GM18519 (cell line): ENCODE measurements around the gene MKS1.

Experiments
- ATAC-seq: cut with Tn5 transposase; IDR thresholded peaks from one replicate; pipeline ENCODE4 v1.9.1; 2021; ENCODE audit warnings: mild to moderate bottlenecking, moderate library complexity; ENCODE audit not compliant: unreplicated experiment, low FRiP score

Gene MKS1

DNA sequence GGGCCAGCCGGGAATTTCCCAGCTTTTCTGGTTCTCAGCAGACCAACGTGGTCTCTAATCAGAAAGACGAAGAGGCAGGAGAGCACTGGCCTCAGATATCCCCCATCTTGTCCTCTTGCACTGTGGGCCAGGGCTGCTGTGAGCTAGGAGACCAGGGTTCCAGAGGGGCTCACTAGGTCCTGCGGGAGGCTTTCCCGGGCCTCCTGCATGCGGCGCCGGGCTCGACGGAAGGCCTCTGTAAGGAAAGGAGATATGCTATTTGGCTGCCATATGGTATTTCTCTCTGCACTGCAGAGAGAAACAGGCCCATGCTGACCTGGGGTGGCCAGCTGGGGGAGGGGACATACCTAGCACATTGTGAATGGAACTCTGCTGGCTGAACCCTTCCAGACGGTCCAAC lies 13.1 kb downstream of the MKS1 start:
- ATAC-seq = no peak

DNA sequence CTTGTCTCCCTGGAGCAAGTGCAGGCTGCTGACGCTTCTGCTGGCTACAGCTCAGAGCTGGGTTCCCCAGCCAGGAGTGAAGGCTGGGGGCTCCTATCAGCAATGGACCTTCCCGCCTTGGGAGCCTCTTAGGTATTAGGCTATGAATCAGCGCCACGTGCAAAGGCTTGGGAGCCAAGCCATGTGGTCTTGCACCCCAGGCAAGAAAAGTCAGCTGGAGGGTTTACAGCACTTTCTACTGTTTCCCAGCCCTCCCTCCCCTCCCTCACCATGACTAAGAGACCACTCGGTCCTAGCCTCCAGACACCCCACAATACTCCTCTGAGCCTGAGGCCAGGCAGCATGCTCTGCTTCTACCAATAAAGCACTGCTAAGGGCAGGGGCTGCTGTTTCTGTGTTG lies 14.3 kb downstream of the MKS1 start:
- ATAC-seq = no peak

DNA sequence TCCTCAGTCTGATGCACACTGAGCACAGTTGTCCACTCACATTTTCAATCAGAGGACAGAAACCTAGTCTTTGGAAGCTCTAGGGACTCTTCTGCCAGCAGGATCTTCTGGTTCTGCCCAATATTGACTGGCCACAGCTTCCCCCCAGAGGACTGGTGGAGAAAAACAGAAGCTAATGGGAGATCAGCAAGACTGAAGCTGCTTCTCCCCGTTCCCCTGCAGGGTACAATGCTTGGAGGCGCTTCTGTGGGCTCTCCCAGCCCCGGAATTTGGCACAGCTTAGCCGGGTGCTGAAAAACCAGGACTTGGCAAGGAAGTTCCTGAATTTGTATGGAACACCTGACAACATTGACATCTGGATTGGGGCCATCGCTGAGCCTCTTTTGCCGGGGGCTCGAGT lies 16.2 kb downstream of the MKS1 start:
- ATAC-seq = no peak

DNA sequence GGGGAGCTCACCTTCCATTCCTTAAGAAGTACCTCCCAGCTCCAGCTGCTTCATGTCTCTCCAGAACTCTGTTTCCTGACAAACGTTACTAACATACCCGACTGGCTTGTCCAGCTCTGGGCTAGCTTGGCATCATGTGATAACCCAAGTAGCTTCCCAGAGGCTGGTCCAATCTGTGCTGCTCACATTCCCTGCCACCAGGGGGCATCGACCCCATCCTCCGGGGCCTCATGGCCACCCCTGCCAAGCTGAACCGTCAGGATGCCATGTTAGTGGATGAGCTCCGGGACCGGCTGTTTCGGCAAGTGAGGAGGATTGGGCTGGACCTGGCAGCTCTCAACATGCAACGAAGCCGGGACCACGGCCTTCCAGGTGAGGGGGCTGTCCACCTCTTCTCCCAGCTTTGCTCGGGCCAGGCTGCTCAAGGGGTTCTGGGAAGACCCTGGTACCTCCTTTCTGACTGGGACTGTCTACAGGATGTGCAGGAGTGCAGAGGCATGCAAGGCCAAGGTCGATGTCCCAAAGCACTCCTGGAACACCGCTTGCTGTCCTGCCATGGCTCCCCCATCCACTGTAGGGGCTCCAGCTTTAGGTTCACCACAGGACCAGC lies 18.9 kb downstream of the MKS1 start:
- no peak for ATAC-seq

DNA sequence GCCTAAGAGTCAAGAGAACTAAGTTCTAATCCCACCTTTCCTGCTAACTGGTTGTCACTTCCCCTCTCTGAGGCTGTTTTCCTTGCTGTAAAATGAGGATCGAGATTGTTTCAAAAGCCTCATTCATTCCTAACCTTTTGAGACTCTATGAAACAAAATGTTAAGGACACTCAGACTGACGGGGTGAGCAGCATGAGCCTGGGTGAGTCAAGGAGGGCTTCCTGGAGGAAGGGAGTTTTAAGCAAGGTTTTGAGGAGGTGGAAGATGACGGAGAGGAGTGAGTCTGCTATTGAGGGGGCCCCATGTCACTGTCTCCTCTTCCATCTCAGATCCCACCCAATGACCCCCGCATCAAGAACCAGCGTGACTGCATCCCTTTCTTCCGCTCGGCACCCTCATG lies 22.4 kb downstream of the MKS1 start:
- ATAC-seq = no peak

DNA sequence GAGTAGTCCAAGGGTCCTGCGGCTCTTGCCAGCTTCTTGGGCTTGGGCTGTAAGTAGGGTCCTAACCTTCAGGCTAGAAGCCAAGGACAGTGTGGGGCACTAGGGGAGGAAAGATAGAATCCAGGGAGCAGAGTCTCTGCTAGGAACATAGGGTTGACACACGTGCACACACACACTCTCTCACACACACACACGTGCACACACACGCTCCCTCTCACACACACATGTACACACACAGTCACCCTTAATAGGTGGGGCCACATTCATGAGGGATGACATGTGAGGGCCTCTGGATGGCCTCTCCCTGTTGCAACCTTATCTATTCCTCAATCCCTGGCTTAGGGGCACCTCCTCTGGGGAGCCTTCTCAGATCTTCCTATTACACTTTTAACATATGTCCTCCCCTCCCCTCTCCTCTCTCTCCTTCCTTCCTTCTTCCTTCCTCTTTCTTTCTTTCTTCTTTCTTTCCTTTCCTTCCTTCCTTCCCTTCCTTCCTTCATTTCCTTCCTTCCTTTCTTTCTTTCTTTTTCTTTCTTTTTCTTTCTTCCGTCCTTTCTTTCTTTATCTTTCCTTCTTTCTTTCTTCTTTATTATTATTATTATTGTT lies 23.4 kb downstream of the MKS1 start:
- ATAC-seq = no peak

DNA sequence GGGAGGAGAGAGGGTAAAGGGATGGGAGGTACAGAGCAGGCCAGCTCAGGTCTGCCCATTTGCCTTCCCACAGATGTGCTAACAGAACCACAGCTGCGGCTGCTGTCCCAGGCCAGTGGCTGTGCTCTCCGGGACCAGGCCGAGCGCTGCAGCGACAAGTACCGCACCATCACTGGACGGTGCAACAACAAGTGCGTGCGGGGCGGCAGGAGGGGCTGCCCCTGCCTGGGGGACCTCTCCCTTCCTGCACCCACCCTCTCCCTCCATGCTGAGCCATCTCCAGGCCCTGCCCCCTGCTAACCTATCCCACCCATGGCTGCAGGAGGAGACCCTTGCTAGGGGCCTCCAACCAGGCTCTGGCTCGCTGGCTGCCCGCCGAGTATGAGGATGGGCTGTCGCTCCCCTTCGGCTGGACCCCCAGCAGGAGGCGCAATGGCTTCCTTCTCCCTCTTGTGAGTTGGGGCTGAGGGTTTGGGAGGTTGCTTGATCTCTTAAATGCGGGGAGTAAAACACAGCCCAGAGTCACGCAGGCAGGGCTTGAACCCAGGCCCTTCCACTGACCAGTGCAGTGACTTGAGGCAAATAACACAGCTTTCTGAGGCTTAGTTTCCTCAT lies 25.3 kb downstream of the MKS1 start:
- ATAC-seq = no peak

DNA sequence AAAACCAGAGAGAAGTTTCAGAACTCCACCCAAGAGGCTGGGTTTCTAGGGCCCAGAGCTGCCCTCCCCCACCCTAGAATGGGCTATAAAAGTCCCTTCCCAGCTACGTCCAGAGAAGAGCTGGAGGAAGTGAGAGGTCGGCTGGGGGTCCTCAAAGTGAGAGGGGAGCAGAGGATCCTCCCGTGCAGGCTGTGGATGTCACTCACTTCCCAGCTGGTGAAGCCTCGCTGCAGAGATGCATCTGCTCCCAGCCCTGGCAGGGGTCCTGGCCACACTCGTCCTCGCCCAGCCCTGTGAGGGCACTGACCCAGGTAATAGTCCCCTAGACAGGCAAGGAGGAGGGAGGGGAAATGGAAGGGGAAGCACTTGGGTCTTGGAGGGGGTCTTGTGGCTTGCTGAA lies 26.4 kb downstream of the MKS1 start, which contains the start of gene EPX:
EPX (plus strand) TSS at position 115 of the 400 bp plus-strand sequence; CDS start at position 236, 121 bp downstream.
- ATAC-seq = no peak

DNA sequence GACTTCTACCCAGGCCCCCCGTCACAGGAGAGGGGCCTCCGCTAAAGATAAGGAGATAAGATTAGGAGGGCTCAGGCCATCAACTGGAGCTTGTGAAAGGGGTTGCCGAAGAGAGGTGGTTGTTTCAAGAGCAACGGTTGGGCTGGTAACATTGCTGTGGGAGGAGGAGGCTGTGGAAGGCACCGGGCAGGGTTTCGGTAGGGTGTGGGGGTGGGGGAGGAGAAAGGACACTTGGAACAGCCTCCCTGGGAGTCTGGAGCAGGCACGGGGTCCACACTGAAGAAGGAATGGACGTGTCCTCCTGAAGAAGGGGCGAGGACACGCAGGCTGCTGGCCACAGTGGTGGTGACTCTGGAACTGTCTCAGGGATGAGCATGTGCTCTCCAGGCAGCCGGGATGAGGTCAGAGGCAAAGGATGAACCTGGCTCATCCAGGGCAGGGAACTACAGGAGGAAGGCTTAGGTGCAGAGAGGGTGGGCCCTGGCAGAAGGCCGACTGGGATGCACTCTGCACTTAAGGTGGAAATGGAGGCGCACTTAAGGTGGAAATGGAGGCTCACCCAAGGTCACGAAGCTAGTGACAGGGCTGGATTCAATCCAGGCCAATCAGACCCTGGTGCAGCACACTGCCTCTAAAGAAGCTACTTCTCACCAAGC lies 27.7 kb downstream of the MKS1 start:
- ATAC-seq = no peak

DNA sequence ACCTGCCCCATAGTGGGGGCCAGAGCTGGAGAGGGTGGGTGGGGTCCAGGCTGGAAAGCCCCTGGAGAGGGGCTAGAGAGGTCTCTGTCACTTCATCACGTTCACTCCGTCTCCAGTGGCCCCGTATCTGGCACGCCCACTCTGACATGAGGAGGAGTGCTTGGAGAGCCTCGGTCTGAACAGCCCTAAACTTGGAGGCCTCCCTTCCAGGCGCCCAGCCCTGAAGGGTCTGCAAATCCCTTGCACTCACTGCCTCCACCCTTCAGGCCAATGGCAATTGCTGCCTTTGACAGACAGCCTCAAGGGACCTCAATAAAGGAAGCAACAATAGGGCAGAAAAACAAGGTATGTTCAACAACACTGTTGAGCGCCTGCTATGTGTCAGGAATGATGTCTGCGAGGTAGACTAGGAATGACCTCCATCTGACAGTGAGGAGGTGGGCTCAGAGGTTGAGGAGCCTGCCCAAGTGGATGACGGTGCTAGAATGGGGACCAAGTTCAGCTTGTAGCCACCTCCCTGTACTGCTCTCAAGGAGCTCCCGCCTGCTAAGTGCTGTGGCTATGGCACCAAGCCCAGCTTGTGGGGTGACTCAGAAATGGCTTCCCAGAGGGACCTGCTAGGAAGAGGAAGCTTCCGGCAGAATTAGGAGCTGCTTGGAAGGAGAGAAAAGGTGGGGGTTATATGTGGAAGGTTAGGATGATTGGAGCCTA lies 29.5 kb downstream of the MKS1 start:
- ATAC-seq = no peak

DNA sequence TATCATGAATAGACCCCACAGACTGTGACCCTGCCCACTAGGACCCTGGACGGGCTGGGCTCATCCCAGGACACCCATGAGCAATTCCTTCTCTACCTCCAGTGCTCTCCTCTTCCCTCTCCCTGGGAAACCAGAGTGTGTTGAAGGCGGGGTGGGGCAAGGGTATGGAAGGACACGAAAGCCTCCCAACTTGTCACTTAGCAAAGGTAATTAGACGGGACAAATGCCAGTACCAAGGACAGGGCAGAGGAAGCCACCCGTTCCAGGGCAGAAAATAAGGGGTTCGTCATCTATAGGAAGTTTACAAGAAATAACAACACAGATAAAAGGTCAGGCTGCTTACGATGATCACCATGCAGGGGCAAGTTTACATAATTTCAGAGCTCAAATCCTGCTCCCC lies 31.4 kb downstream of the MKS1 start:
- no peak for ATAC-seq

DNA sequence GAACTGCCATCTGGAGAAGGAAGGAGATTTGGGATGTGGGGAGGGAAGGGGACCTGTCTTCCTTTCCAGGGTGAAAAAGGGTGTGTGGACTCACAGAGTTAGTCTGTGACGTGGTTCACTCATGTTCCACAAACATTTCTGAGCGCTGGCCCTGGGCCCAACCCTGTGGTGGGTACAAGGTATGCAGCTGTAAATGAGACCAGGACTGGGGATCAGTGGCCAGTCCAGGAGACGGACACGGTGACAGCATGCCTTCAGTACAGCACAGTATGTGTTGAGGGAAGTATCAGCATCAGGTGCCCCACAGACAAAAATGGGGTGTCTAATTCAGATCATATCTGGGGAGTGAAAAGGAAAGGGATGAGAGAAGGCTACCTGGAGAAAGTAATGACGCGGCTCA lies 32.0 kb downstream of the MKS1 start:
- ATAC-seq = no peak

DNA sequence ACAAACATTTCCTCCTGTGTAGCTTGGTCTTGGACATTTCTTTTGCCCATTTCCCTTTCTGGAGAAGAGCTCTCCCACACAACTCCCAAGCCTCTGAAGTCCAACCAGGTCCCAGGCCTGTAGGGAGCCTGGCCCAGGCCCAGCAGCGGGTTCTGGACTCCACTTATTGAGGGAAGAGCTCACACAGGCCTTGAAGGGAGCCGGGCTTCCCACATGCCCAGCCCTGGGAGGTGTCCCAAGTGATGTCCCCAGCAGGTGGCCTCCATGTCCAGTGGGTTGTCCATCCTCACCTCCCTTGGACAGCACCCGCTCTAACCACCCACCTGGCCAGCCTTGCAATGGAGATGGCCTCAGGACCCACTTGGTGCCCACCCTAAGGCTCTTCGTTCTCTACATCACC lies 32.5 kb downstream of the MKS1 start:
- ATAC-seq = no peak

DNA sequence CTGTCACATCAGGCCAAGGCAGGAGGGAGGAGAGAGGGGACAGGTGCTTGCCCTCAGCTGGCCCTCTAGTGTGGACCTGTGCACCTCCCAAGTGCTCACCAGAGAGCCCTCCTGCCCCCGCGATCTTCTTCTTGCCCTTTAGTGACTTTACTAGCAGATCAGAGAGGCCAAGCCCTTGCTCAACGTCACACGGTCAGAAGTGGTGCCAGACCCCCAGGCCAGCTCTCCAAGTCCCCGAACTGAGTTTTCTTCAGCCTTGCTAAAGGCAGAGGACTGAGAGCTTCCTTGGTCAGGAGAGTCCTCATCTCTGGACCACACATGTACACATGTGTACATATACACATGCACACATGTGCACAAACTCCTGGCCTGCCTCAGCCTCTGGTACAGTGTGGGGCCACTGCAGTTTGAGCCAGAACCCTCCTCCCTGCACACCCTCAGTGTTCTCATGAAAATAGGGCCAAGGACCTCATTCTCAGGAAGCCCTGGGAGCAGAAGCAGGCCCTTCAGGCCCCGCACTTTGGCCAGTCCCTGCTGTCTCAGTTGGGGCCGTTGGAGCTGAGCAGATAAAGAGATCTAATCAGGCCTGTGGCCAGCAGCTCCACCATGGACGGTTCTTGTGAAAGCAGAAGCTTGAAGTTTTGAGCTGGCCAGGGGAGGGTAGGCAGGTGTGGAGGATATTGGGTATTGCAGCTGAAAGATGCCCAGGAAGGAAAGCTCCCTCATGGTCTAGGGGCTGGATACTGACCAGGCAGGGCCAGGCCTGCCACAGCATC lies 33.9 kb downstream of the MKS1 start:
- ATAC-seq = no peak

DNA sequence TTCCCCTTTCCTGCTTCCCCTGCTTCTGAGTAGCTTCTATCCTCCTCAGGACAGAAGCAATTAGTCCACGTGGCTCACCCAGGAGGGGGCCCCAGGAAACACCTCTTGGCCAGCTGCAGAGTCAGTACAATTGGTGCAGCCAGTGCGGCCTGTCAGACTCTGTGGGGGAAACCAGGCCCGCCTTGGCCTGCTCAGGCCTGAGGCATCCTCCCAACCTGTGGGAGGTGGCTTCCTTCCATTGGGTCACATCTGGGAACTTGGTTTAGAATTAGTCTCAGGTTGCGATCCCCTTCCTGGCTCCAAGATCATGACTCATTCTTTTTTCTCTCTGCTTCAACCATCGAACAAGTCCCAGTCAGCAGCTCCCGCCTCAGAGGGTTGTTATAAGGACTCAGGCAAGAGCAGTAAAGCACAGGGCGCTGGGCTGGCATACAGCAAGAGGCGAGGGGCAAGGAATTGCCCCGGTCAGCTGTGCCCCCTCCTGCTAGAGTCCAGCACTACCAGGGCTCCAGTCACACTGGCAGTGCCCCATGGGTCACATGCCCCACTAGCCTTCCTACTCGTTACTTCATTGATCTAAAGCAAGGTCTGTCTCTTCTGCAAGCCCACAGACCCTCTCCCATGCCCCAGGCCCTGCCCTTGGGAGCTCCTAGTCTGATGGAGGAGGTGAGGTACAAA lies 34.6 kb downstream of the MKS1 start:
- ATAC-seq = no peak

DNA sequence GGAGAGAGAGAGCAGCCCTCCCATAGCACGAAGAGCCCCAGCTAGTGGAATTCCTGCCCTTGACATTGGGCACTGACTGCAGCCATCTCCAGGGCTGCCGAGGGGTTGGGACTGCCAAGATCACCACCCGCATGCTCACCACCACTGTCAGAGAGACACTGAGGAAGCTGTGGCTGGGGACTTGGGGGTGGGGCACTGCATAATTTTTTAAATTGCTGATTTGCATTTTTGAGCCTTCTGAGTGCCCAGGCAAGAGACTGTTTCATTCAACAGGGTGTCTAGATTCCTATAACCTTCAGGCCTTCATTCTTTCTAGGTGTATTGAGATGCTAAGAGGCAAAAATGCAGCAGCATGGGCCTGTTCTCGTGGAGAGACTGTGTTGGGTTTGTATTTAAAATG lies 35.5 kb downstream of the MKS1 start:
- ATAC-seq = no peak

DNA sequence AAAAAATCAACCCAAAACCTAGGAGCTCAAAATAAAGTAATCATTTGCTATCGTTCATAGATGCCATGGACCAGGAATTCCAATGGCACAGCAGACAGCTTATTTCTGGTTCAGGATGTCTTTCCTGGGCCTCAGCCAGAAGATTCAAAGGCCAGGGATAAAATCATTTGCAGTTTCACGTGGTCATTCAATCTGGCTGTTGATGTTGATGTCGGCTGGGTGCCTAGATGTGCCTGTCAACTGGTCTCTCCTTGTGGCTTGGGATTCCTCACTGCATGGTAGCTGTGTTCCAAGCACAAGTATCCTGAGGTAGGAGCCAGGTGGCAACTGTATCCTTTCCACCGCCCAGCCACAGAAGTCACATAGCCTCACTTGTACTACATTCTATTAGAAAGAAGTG lies 37.3 kb downstream of the MKS1 start:
- no peak for ATAC-seq

DNA sequence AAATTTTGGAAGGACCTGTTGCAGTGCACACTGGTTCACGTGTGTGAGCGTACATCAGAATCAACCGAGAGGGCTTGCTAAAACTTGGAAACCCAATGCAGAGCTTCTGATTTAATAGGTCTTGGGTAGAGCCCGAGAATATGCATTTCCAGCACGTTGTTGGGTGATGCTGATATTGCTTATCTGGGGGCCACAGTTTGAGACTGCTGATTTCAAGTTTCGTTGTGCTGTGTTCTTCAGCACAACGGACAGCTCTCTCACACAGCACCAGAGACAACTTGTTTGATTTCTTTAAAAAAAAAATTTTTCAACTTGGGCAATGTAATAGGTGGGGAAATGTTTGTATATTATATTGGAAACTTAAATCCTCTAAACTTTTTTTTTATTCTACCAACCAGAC lies 42.9 kb downstream of the MKS1 start:
- ATAC-seq = no peak

DNA sequence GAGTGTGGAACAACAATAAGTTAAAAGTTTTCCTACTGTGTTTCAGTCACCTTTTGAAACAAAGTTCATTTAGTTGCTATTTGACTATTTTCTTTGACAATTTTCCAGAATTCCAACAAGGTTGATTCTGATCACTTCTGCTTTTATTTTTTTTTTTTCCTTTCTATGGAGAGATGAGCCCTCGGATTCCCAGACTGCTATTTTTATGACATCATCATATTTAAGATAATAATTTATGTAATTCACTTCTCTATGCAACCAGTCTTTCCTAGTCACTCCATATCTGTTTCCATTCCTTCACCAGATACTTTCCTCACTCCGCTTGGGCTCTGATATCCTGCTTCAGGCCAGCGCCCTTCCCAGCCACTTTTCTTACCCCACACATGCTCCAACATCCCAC lies 44.2 kb downstream of the MKS1 start:
- ATAC-seq = no peak
